Activated T-helper 2 cell treated with anti-CD3 and anti-CD28 coated beads, Interferon-gamma antibody, Interleukin-2, Interleukin-4, amounts not matched to agents 10 μg/mL and 5 μg/mL and 100 μg/mL, durations not matched to agents 14 hours and 24 hours and 36 hours (primary cell): ENCODE measurements around the gene TET2. TPM values are rescaled to one million over a fixed set of nuclear protein-coding genes. Genes with fewer than 3 reads are reported as not detected.

Source experiments
- DNase-seq: peaks from one replicate; pipeline ENCODE4 v3.0.0; 2021; ENCODE audit warnings: low spot score
- H3K27ac Mint-ChIP-seq: one replicate; pipeline ENCODE4 v1.8.0; 2021; ENCODE audit warnings: mixed read lengths
- H3K27me3 Mint-ChIP-seq: one replicate; pipeline ENCODE4 v1.8.0; 2021; ENCODE audit warnings: low read depth, mixed read lengths
- H3K36me3 Mint-ChIP-seq: one replicate; pipeline ENCODE4 v1.8.0; 2021; ENCODE audit warnings: low read depth, mixed read lengths
- H3K4me1 Mint-ChIP-seq: one replicate; pipeline ENCODE4 v1.8.0; 2021; ENCODE audit warnings: low read depth, mixed read lengths
- H3K4me3 Mint-ChIP-seq: one replicate; pipeline ENCODE4 v1.8.0; 2021; ENCODE audit warnings: low read depth, mild to moderate bottlenecking, moderate library complexity, mixed read lengths
- H3K9me3 Mint-ChIP-seq: one replicate; pipeline ENCODE4 v1.8.0; 2021; ENCODE audit warnings: mixed read lengths
- intact Hi-C: fragments of 100-400 bp; cut with micrococcal nuclease; formaldehyde crosslinking; loops from one replicate; pipeline ENCODE4 v1.15.1; 2023
- total RNA-seq: library from RNA; stranded (reverse); gene quantifications from 2 replicates; pipeline ENCODE4 v1.2.3, GENCODE V29; 2022

TET2 gene
- total RNA-seq, 1 donor from 2014 or later: 31.2 TPM

GRCh38 chr4:105127170-105127445, 19.6 kb upstream of the TET2 start:
- no peaks in the 10 kb centered on the region for H3K4me1 Mint-ChIP-seq
- intact Hi-C loops: no loop called here
- H3K4me3 Mint-ChIP-seq: no peak overlapping the region
- no peaks in the 10 kb centered on the region for H3K9me3 Mint-ChIP-seq
- H3K27ac Mint-ChIP-seq: no peak overlapping the region
- H3K27me3 Mint-ChIP-seq: no peaks in the 10 kb centered on the region
- DNase-seq: no peak
- H3K36me3 Mint-ChIP-seq: no peaks in the 10 kb centered on the region

- no peaks in the 10 kb centered on the region for H3K36me3 Mint-ChIP-seq
- no peak overlapping the region for H3K27ac Mint-ChIP-seq
- H3K4me1 Mint-ChIP-seq: no peaks in the 10 kb centered on the region
- no peak for DNase-seq
- intact Hi-C loops: no loop called here
- H3K9me3 Mint-ChIP-seq: no peaks in the 10 kb centered on the region
- no peaks in the 10 kb centered on the region for H3K27me3 Mint-ChIP-seq
- H3K4me3 Mint-ChIP-seq: no peak overlapping the region
Observed at GRCh38 chr4:105128208-105128607, 18.5 kb upstream of the TET2 start.

GRCh38 chr4:105129286-105130040, 17.2 kb upstream of the TET2 start:
- no peak for DNase-seq
- Mint-ChIP-seq H3K36me3 (no peaks in the 10 kb centered on the region), H3K4me1 (peaks cover 2% of the 10 kb centered on the region), H3K4me3 (no peak overlapping the region), H3K27me3 (no peaks in the 10 kb centered on the region), H3K9me3 (no peaks in the 10 kb centered on the region), H3K27ac (no peak overlapping the region)
- intact Hi-C loops: no loop called here

GRCh38 chr4:105130945-105131344, 15.7 kb upstream of the TET2 start:
- no peak overlapping the region for H3K4me3 Mint-ChIP-seq
- no peak for DNase-seq
- no peaks in the 10 kb centered on the region for H3K36me3 Mint-ChIP-seq
- intact Hi-C loops: no loop called here
- no peak overlapping the region for H3K27ac Mint-ChIP-seq
- H3K27me3 Mint-ChIP-seq: no peaks in the 10 kb centered on the region
- peaks cover 2% of the 10 kb centered on the region for H3K4me1 Mint-ChIP-seq
- no peaks in the 10 kb centered on the region for H3K9me3 Mint-ChIP-seq

- H3K36me3 Mint-ChIP-seq: no peaks in the 10 kb centered on the region
- no peak overlapping the region for H3K27ac Mint-ChIP-seq
- no peak for DNase-seq
- intact Hi-C loops: no loop called here
- no peak overlapping the region for H3K4me3 Mint-ChIP-seq
- peaks cover 12% of the 10 kb centered on the region for H3K4me1 Mint-ChIP-seq
- H3K9me3 Mint-ChIP-seq: no peaks in the 10 kb centered on the region
- H3K27me3 Mint-ChIP-seq: no peaks in the 10 kb centered on the region
Observed at GRCh38 chr4:105133976-105134375, 12.7 kb upstream of the TET2 start.

GRCh38 chr4:105135785-105136184, 10.9 kb upstream of the TET2 start:
- Mint-ChIP-seq H3K27ac (no peak overlapping the region), H3K36me3 (no peaks in the 10 kb centered on the region), H3K27me3 (no peaks in the 10 kb centered on the region), H3K4me3 (no peak overlapping the region), H3K9me3 (no peaks in the 10 kb centered on the region), H3K4me1 (peaks cover 12% of the 10 kb centered on the region)
- no peak for DNase-seq
- intact Hi-C loops: loop anchor here (2.0 kb wide), 2 partner anchors 75 to 169 kb away; no protein-coding TSS in a partner anchor

GRCh38 chr4:105137121-105137875, 9.4 kb upstream of the TET2 start:
- Mint-ChIP-seq H3K4me3 (no peak overlapping the region), H3K9me3 (no peaks in the 10 kb centered on the region), H3K4me1 (peaks cover 12% of the 10 kb centered on the region), H3K36me3 (no peaks in the 10 kb centered on the region), H3K27me3 (no peaks in the 10 kb centered on the region), H3K27ac (no peak overlapping the region)
- DNase-seq: no peak
- intact Hi-C loops: loop anchor here (2.0 kb wide), 2 partner anchors 76 to 168 kb away; no protein-coding TSS in a partner anchor

- no peak for DNase-seq
- Mint-ChIP-seq H3K27me3 (no peaks in the 10 kb centered on the region), H3K27ac (no peak overlapping the region), H3K4me1 (peaks cover 10% of the 10 kb centered on the region), H3K9me3 (no peaks in the 10 kb centered on the region), H3K36me3 (no peaks in the 10 kb centered on the region), H3K4me3 (no peak overlapping the region)
- intact Hi-C loops: loop anchor here (10.0 kb wide), 2 partner anchors 135 to 265 kb away; no protein-coding TSS in a partner anchor
Observed at GRCh38 chr4:105139646-105140045, 7.0 kb upstream of the TET2 start.

- Mint-ChIP-seq H3K27me3 (no peaks in the 10 kb centered on the region), H3K36me3 (no peaks in the 10 kb centered on the region), H3K9me3 (no peaks in the 10 kb centered on the region), H3K27ac (no peak overlapping the region), H3K4me1 (peaks cover 18% of the 10 kb centered on the region), H3K4me3 (no peak overlapping the region)
- intact Hi-C loops: loop anchor here (1.0 to 10.0 kb wide), 3 partner anchors 134 to 330 kb away; no protein-coding TSS in a partner anchor
- DNase-seq: no peak
Observed at GRCh38 chr4:105140684-105141490, 5.8 kb upstream of the TET2 start.

- intact Hi-C loops: loop anchor here (5.0 to 10.0 kb wide), 7 partner anchors 72 to 1172 kb away; partner anchors contain the start of genes AIMP1, GSTCD, INTS12 and TBCK
- Mint-ChIP-seq H3K36me3 (peaks cover 7% of the 10 kb centered on the region), H3K27ac (peak overlapping the region; percentile 92), H3K27me3 (no peaks in the 10 kb centered on the region), H3K9me3 (no peaks in the 10 kb centered on the region), H3K4me1 (peaks cover 27% of the 10 kb centered on the region), H3K4me3 (peak overlapping the region; percentile 89)
- no peak for DNase-seq
Observed at GRCh38 chr4:105145156-105145902, 1.3 kb upstream of the TET2 start.

- Mint-ChIP-seq H3K36me3 (peaks cover 7% of the 10 kb centered on the region), H3K27me3 (no peaks in the 10 kb centered on the region), H3K4me1 (peaks cover 31% of the 10 kb centered on the region), H3K4me3 (peak overlapping the region; percentile 89), H3K27ac (peak overlapping the region; percentile 92), H3K9me3 (no peaks in the 10 kb centered on the region)
- intact Hi-C loops: loop anchor here (1.0 to 10.0 kb wide), 11 partner anchors 71 to 1171 kb away; partner anchors contain the start of genes AIMP1, GSTCD, INTS12 and TBCK
- DNase-seq: peak; percentile 23
Observed at GRCh38 chr4:105145903-105146275, 787 bp upstream of the TET2 start.

GRCh38 chr4:105147016-105147552, 408 bp downstream of the TET2 start:
- DNase-seq: no peak
- H3K4me3 Mint-ChIP-seq: peak overlapping the region; percentile 95
- intact Hi-C loops: loop anchor here (1.0 to 10.0 kb wide), 10 partner anchors 44 to 1170 kb away; partner anchors contain the start of genes AIMP1, GSTCD, INTS12 and TBCK
- H3K4me1 Mint-ChIP-seq: peaks cover 33% of the 10 kb centered on the region
- peak overlapping the region; percentile 98 for H3K27ac Mint-ChIP-seq
- H3K36me3 Mint-ChIP-seq: peaks cover 7% of the 10 kb centered on the region
- H3K9me3 Mint-ChIP-seq: no peaks in the 10 kb centered on the region
- no peaks in the 10 kb centered on the region for H3K27me3 Mint-ChIP-seq
